K562 (cell line): ENCODE data around the gene RFC5. TPM values are rescaled to one million over a fixed set of nuclear protein-coding genes. Genes with fewer than 3 reads are reported as not detected.

Experiments used
- ATAC-seq: fragments of 200-7000 bp; cut with Tn5 transposase; 3 replicates; pipeline ENCODE4 v1.9.1; 2020; ENCODE audit warnings: moderate library complexity
- BruUV-seq: library from RNA; stranded (reverse); fragments of 400-500 nt; replicated peaks from 2 replicates; lab custom pipeline; 2021; lab: Mats Ljungman, UMichigan
- CTCF ChIA-PET: fragments of 300-600 bp; formaldehyde crosslinking; extraction: SDS; loops from one replicate; lab custom pipeline; 2021; ENCODE audit warnings: low intra/inter-chr PET ratio; lab: Yijun Ruan, JAX
- POLR2A ChIA-PET: fragments of 300-600, 350-650 bp; sonication (Branson Sonifier 250); formaldehyde crosslinking; extraction: SDS; loops from one replicate; lab custom pipeline; 2021; ENCODE audit warnings: antibody characterized with exemption, inconsistent platforms; lab: Yijun Ruan, JAX
- DNase-seq, 4 experiments: peaks; one replicate each; pipeline versions ENCODE4 v3.0.0 to v3.0.0-alpha.2; 2011 to 2018; ENCODE audit warnings: low spot score in 3 of 4, mixed read lengths in 3 of 4; ENCODE audit errors: extremely low read depth in 1 of 4
- FAIRE-seq: peaks from 2 replicates; lab custom pipeline; 2011; peaks lifted over from hg19 to GRCh38; lab: Jason Lieb, UNC
- H2AFZ ChIP-seq: 2 replicates; pipeline ENCODE4 v1.6.0; 2011; ENCODE audit warnings: low read depth, low read length, control low read depth, inconsistent platforms
- H3K27ac ChIP-seq: fragments of 200-600 bp; 3 replicates; pipeline ENCODE4 v1.8.0; 2011; ENCODE audit warnings: low read depth, mild to moderate bottlenecking, control low read depth, inconsistent platforms, low read length, moderate library complexity, mixed read lengths; ENCODE audit errors: extremely low read depth
- H3K27me3 ChIP-seq, 2 experiments: fragments of 300-600 bp in 1 of 2; 2 replicates in 1 of 2; 3 replicates in 1 of 2; pipeline versions ENCODE4 v1.6.0 to v1.8.0; 2011; ENCODE audit warnings: inconsistent platforms in 2 of 2, low read length in 2 of 2, mild to moderate bottlenecking in 1 of 2, mixed read lengths in 1 of 2, moderate library complexity in 1 of 2; ENCODE audit not compliant: control insufficient read depth in 2 of 2, insufficient read depth in 2 of 2
- H3K36me3 ChIP-seq: fragments of 300-600 bp; 3 replicates; pipeline ENCODE4 v1.8.0; 2011; ENCODE audit warnings: mild to moderate bottlenecking, low read length, inconsistent platforms; ENCODE audit not compliant: control insufficient read depth, insufficient read depth
- H3K4me1 ChIP-seq, 2 experiments: fragments of 200-600 bp in 1 of 2; replicated peaks in 1 of 2; 2 replicates in 1 of 2; 3 replicates in 1 of 2; pipeline versions ENCODE4 v1.5.1 to v1.8.0; 2011; ENCODE audit warnings: inconsistent platforms in 2 of 2, low read length in 2 of 2, mild to moderate bottlenecking in 1 of 2, mixed read lengths in 1 of 2, moderate library complexity in 1 of 2; ENCODE audit not compliant: control insufficient read depth in 2 of 2, insufficient read depth in 2 of 2
- H3K4me2 ChIP-seq: 2 replicates; pipeline ENCODE4 v1.6.1; 2011; ENCODE audit warnings: low read length, control low read depth, inconsistent platforms, mixed read lengths; ENCODE audit not compliant: insufficient read depth
- H3K4me3 ChIP-seq: fragments of 200-600 bp; sonication (generic), shearing (Covaris generic); 2 replicates; pipeline ENCODE4 v1.5.1; 2016; ENCODE audit warnings: control low read depth, inconsistent platforms
- H3K79me2 ChIP-seq: fragments of 200-600 bp; 3 replicates; pipeline ENCODE4 v1.8.0; 2011; ENCODE audit warnings: low read length, inconsistent platforms; ENCODE audit not compliant: control insufficient read depth, insufficient read depth
- H3K9ac ChIP-seq, 2 experiments: 2 replicates each; pipeline versions ENCODE4 v1.6.0 to v1.6.1; 2011; ENCODE audit warnings: low read depth in 2 of 2, low read length in 2 of 2, control low read depth in 1 of 2, inconsistent platforms in 1 of 2, mild to moderate bottlenecking in 1 of 2, mixed read lengths in 1 of 2; ENCODE audit not compliant: insufficient read depth in 1 of 2
- H3K9me1 ChIP-seq: one replicate; pipeline ENCODE4 v1.6.0; 2011; ENCODE audit warnings: inconsistent platforms, mild to moderate bottlenecking, low read length, moderate library complexity; ENCODE audit not compliant: control insufficient read depth, insufficient read depth
- H3K9me3 ChIP-seq: replicated peaks from 2 replicates; pipeline ENCODE4 v1.5.1; 2011; ENCODE audit warnings: low read depth, low read length, inconsistent platforms; ENCODE audit not compliant: control insufficient read depth, insufficient read depth
- H4K20me1 ChIP-seq: replicated peaks from 2 replicates; pipeline ENCODE4 v1.6.1; 2011; ENCODE audit warnings: low read length, inconsistent platforms, mixed read lengths; ENCODE audit not compliant: control insufficient read depth, insufficient read depth
- BRD4 ChIP-seq: fragments of 200-600 bp; sonication (generic); IDR thresholded peaks from 2 replicates; pipeline ENCODE4 v1.6.1; 2017; ENCODE audit warnings: inconsistent platforms
- GABPA ChIP-seq: fragments of 200-800 bp; sonication (Bioruptor generic); conservative IDR thresholded peaks from 2 replicates; pipeline ENCODE4 v1.6.1; 2016; ENCODE audit warnings: low read depth, missing genetic modification characterization, missing compliant biosample characterization
- GABPB2 ChIP-seq: fragments of 250-450 bp; sonication (Bioruptor Pico); conservative IDR thresholded peaks from 2 replicates; pipeline ENCODE4 v1.5.1; 2021; ENCODE audit warnings: mild to moderate bottlenecking
- HNRNPH1 ChIP-seq: fragments of 200-400 bp; formaldehyde crosslinking; optimal IDR thresholded peaks from 2 replicates; pipeline ENCODE3; 2017; ENCODE audit warnings: low read depth, mild to moderate bottlenecking, low read length, moderate library complexity
- HNRNPK ChIP-seq: fragments of 200-400 bp; formaldehyde crosslinking; IDR thresholded peaks from one replicate; pipeline ENCODE4 v1.6.1; 2018; ENCODE audit warnings: mild to moderate bottlenecking, low read depth, low read length; ENCODE audit not compliant: poor library complexity, severe bottlenecking
- KHSRP ChIP-seq: fragments of 450-650 bp; IDR thresholded peaks from 2 replicates; pipeline ENCODE4 v1.6.1; 2017
- MEF2A ChIP-seq: IDR thresholded peaks from 2 replicates; pipeline ENCODE4 v1.6.1; 2011; ENCODE audit warnings: low read depth, mild to moderate bottlenecking, low read length, moderate library complexity; ENCODE audit not compliant: control insufficient read depth
- MTF1 ChIP-seq: fragments of 250-450 bp; sonication (Bioruptor Pico); IDR thresholded peaks from 2 replicates; pipeline ENCODE4 v1.9.0; 2021; ENCODE audit warnings: moderate library complexity, mild to moderate bottlenecking, inconsistent platforms, borderline replicate concordance
- NUFIP1 ChIP-seq: fragments of 450-650 bp; IDR thresholded peaks from 2 replicates; pipeline ENCODE4 v1.6.1; 2018; ENCODE audit not compliant: partially characterized antibody
- RBM25 ChIP-seq: fragments of 200-400 bp; formaldehyde crosslinking; IDR thresholded peaks from 2 replicates; pipeline ENCODE4 v1.6.1; 2018; ENCODE audit warnings: low read length, low read depth, moderate library complexity; ENCODE audit not compliant: severe bottlenecking
- RBM39 ChIP-seq: fragments of 200-400 bp; formaldehyde crosslinking; optimal IDR thresholded peaks from 2 replicates; pipeline ENCODE3; 2018; ENCODE audit warnings: low read depth, low read length
- RFX7 ChIP-seq: fragments of 250-450 bp; sonication (Bioruptor Pico); IDR thresholded peaks from 2 replicates; pipeline ENCODE4 v1.5.1; 2021; ENCODE audit warnings: mild to moderate bottlenecking
- SLC30A9 ChIP-seq: fragments of 250-450 bp; sonication (Bioruptor Pico); IDR thresholded peaks from 2 replicates; pipeline ENCODE4 v1.8.0; 2022; ENCODE audit warnings: mild to moderate bottlenecking, moderate library complexity
- ZFP36 ChIP-seq: fragments of 150-350 bp; IDR thresholded peaks from 2 replicates; pipeline ENCODE4 v1.6.1; 2018; ENCODE audit warnings: low read length, low read depth; ENCODE audit not compliant: partially characterized antibody
- ZNF354B ChIP-seq: fragments of 250-450 bp; sonication (Bioruptor Pico); IDR thresholded peaks from 2 replicates; pipeline ENCODE4 v1.4.0; 2020
- ZNF778 ChIP-seq: fragments of 450-650 bp; formaldehyde crosslinking; IDR thresholded peaks from 2 replicates; pipeline ENCODE4 v1.4.0; 2020; ENCODE audit warnings: mild to moderate bottlenecking, moderate library complexity
- WGBS: fragments of 100-300 bp; shearing (Covaris generic); methylation state at CpG from one replicate; pipeline ENCODE4 v1.1.6; 2016; ENCODE audit warnings: low coverage, mixed read lengths; ENCODE audit not compliant: insufficient coverage; ENCODE audit errors: missing lambda C conversion rate; 5-methylcytosine and 5-hydroxymethylcytosine counted together
- in situ Hi-C: fragments of 300-500 bp; cut with MboI; formaldehyde crosslinking; loops from 4 replicates; pipeline ENCODE4 v1.15.0; 2018; ENCODE audit warnings: inconsistent platforms, mixed read lengths
- intact Hi-C: fragments of 100-400 bp; cut with micrococcal nuclease; formaldehyde crosslinking; loops from 2 replicates; pipeline ENCODE4 v1.14.2; 2022
- polyA plus RNA-seq, 8 experiments: library from polyadenylated mRNA; depleted of rRNA in 4 of 8; stranded (reverse) in 5 of 8; unstranded in 3 of 8; fragments of >200 nt; fragmentation: Nextera tagmentation in 2 of 8; fragmentation: Illumina TruSeq in 1 of 8; extraction: Ambion mirVana in 2 of 8; extraction: Trizol in 1 of 8; gene quantifications; 2 replicates each; pipeline versions ENCODE4 v1.2.1 to v1.2.3, GENCODE V29; 2011 to 2014; ENCODE audit warnings: inconsistent platforms in 1 of 8, missing spikeins in 1 of 8
- total RNA-seq, 7 experiments: library from RNA; depleted of rRNA in 6 of 7; stranded (reverse); fragments of >200 nt in 6 of 7; fragmentation: Illumina TruSeq in 2 of 7; extraction: Trizol in 2 of 7; gene quantifications; 2 replicates each; pipeline versions ENCODE4 v1.2.1 to v1.2.3, GENCODE V29; 2011 to 2021; ENCODE audit warnings: low replicate concordance in 1 of 7
- TF ChIP-seq, protein P1 (sequence below): fragments of 450-650 bp; IDR thresholded peaks from 2 replicates; pipeline ENCODE4 v1.6.1; 2016; ENCODE audit warnings: low read depth, mild to moderate bottlenecking, moderate library complexity
- TF ChIP-seq, protein P2 (sequence below): fragments of 450-650 bp; formaldehyde crosslinking; IDR thresholded peaks from 2 replicates; pipeline ENCODE4 v1.4.0; 2020; ENCODE audit warnings: mild to moderate bottlenecking, mixed read lengths

Gene RFC5
- total and polyA plus RNA-seq, 9 of the 15 experiments (the other 6 are each of a cell fraction or from before 2014, with no cell fraction given) = 61.8 to 189 (median 92.9) TPM

DNA sequence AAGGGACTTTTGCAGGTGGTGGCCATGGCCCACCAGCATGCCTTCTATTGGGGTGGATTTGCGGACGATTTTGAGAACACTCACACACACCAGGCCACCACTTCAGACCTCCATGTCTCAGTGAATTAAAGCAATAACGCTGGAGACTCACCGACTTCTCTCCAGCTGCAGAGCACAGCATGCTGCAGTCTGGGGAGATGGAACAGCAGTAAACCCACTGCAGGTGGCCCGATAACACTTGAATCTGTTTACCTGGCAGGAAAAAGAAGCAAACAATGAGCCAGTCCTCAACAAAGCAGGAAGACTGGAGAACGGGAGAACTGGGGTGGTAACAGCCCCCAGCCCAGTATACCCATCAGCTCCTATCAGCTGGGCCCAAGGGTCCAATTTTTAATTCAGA, 21.6 kb downstream of the RFC5 start:
- Histone ChIP-seq H3K36me3 (peaks cover 86% of the 10 kb centered on the region), H3K27ac (no peak overlapping the region)

More for the DNA sequence above, 21.6 kb downstream of the RFC5 start:
- H3K9me1 ChIP-seq = no peaks in the 10 kb centered on the region
- H3K9ac ChIP-seq = no peak overlapping the region
- H3K4me1 ChIP-seq = no peaks in the 10 kb centered on the region
- BruUV-seq = no TSS peak
- 84% methylated on average over 5 of the region's 6 CpGs for WGBS
- ChIA-PET POLR2A (interaction anchor here (1.2 kb wide), 1 partner anchor 21 kb away, joined by 7 read pairs; the partner anchor contains the start of gene RFC5), CTCF (no interaction called here)
- H3K79me2 ChIP-seq = no peaks in the 10 kb centered on the region
- no peaks in the 10 kb centered on the region for H3K27me3 ChIP-seq
- DNase-seq = no peak
- no peak overlapping the region for H3K4me2 ChIP-seq
- no peak overlapping the region for H2AFZ ChIP-seq
- in situ Hi-C loops (no loop called here), intact Hi-C loops (no loop called here)
- FAIRE-seq = no peak
- H4K20me1 ChIP-seq = no peaks in the 10 kb centered on the region; the same call in 1 of the 2 replicates
- H3K9me3 ChIP-seq = no peaks in the 10 kb centered on the region
- ATAC-seq = no peak
- H3K4me3 ChIP-seq = no peak overlapping the region
- TF ChIP-seq RBM25 (no peak), RBM39 (no peak), RFX7 (no peak), KHSRP (no peak), SLC30A9 (no peak), GABPB2 (CRISPR knock-in tag) (no peak), NUFIP1 (no peak), ZNF354B (CRISPR knock-in tag) (no peak), MTF1 (CRISPR knock-in tag) (no peak), MEF2A (no peak), GABPA (tag) (no peak), HNRNPK (no peak), HNRNPH1 (no peak), ZFP36 (no peak), ZNF778 (CRISPR knock-in tag) (no peak), BRD4 (no peak)
- TF ChIP-seq, protein P1, sequence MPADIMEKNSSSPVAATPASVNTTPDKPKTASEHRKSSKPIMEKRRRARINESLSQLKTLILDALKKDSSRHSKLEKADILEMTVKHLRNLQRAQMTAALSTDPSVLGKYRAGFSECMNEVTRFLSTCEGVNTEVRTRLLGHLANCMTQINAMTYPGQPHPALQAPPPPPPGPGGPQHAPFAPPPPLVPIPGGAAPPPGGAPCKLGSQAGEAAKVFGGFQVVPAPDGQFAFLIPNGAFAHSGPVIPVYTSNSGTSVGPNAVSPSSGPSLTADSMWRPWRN = no peak
- TF ChIP-seq, protein P2, sequence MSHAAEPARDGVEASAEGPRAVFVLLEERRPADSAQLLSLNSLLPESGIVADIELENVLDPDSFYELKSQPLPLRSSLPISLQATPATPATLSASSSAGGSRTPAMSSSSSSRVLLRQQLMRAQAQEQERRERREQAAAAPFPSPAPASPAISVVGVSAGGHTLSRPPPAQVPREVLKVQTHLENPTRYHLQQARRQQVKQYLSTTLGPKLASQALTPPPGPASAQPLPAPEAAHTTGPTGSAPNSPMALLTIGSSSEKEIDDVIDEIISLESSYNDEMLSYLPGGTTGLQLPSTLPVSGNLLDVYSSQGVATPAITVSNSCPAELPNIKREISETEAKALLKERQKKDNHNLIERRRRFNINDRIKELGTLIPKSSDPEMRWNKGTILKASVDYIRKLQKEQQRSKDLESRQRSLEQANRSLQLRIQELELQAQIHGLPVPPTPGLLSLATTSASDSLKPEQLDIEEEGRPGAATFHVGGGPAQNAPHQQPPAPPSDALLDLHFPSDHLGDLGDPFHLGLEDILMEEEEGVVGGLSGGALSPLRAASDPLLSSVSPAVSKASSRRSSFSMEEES (CRISPR knock-in tag) = no peak
